Ishikawa (cell line): ENCODE measurements around the gene METRNL.

Experiments
- CREB1 ChIP-seq: IDR thresholded peaks from 2 replicates; pipeline ENCODE4 v1.6.1; 2012; ENCODE audit warnings: low read depth
- EGR1 ChIP-seq: IDR thresholded peaks from 2 replicates; pipeline ENCODE4 v1.6.1; 2012
- EP300 ChIP-seq: IDR thresholded peaks from 2 replicates; pipeline ENCODE4 v1.6.1; 2012; ENCODE audit warnings: borderline replicate concordance
- MAX ChIP-seq: IDR thresholded peaks from 2 replicates; pipeline ENCODE4 v1.6.1; 2012
- TAF1 ChIP-seq: IDR thresholded peaks from 2 replicates; pipeline ENCODE4 v1.6.1; 2012; ENCODE audit warnings: low read depth, mild to moderate bottlenecking
- TCF12 ChIP-seq: IDR thresholded peaks from 2 replicates; pipeline ENCODE4 v1.6.1; 2012; ENCODE audit warnings: low read depth
- TEAD4 ChIP-seq: IDR thresholded peaks from 2 replicates; pipeline ENCODE4 v1.6.1; 2012
- YY1 ChIP-seq: IDR thresholded peaks from 2 replicates; pipeline ENCODE4 v1.6.1; 2012; ENCODE audit warnings: low read depth
- ZBTB7A ChIP-seq: IDR thresholded peaks from 2 replicates; pipeline ENCODE4 v1.6.1; 2012; ENCODE audit warnings: low read depth
- TF ChIP-seq, protein P1 (sequence below): IDR thresholded peaks from 2 replicates; pipeline ENCODE4 v1.6.1; 2012; ENCODE audit warnings: low read depth, mild to moderate bottlenecking

- TF ChIP-seq YY1 (no peak), TCF12 (no peak), EP300 (no peak), CREB1 (no peak), EGR1 (no peak), ZBTB7A (no peak), MAX (no peak), TEAD4 (no peak), TAF1 (no peak)
- TF ChIP-seq, protein P1, sequence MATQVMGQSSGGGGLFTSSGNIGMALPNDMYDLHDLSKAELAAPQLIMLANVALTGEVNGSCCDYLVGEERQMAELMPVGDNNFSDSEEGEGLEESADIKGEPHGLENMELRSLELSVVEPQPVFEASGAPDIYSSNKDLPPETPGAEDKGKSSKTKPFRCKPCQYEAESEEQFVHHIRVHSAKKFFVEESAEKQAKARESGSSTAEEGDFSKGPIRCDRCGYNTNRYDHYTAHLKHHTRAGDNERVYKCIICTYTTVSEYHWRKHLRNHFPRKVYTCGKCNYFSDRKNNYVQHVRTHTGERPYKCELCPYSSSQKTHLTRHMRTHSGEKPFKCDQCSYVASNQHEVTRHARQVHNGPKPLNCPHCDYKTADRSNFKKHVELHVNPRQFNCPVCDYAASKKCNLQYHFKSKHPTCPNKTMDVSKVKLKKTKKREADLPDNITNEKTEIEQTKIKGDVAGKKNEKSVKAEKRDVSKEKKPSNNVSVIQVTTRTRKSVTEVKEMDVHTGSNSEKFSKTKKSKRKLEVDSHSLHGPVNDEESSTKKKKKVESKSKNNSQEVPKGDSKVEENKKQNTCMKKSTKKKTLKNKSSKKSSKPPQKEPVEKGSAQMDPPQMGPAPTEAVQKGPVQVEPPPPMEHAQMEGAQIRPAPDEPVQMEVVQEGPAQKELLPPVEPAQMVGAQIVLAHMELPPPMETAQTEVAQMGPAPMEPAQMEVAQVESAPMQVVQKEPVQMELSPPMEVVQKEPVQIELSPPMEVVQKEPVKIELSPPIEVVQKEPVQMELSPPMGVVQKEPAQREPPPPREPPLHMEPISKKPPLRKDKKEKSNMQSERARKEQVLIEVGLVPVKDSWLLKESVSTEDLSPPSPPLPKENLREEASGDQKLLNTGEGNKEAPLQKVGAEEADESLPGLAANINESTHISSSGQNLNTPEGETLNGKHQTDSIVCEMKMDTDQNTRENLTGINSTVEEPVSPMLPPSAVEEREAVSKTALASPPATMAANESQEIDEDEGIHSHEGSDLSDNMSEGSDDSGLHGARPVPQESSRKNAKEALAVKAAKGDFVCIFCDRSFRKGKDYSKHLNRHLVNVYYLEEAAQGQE = no peak
These were observed 14.1 kb downstream of the METRNL start for GRCh38 chr17:83093506-83093905.
